A549 (cell line): Measurements from ENCODE around the gene RNF4. TPM values are rescaled to one million over a fixed set of nuclear protein-coding genes. Genes with fewer than 3 reads are reported as not detected.

Experiments
- ATAC-seq, 2 experiments: fragments of 200-7000 bp in 1 of 2; fragments of >200 bp in 1 of 2; cut with Nextera tagmentation in 1 of 2; cut with Tn5 transposase in 1 of 2; 3 replicates each; pipeline versions ENCODE4 v1.8.0 to v1.9.1; 2018 to 2020; ENCODE audit warnings: mild to moderate bottlenecking in 1 of 2, moderate library complexity in 1 of 2
- CTCF ChIA-PET: fragments of 300-600 bp; sonication (Branson Sonifier 250); formaldehyde crosslinking; extraction: SDS; loops from one replicate; lab custom pipeline; 2021; ENCODE audit warnings: antibody characterized with exemption, inconsistent platforms; lab: Yijun Ruan, JAX
- POLR2A ChIA-PET: fragments of 350-600 bp; formaldehyde crosslinking; extraction: SDS; loops from one replicate; lab custom pipeline; 2021; ENCODE audit warnings: antibody characterized with exemption, inconsistent platforms; lab: Yijun Ruan, JAX
- DNase-seq, 2 experiments: peaks; one replicate each; pipeline versions ENCODE4 v3.0.0 to v3.0.0-alpha.2; 2011 to 2016; ENCODE audit warnings: low read depth in 1 of 2, low spot score in 1 of 2
- FAIRE-seq: peaks from 2 replicates; lab custom pipeline; 2011; peaks lifted over from hg19 to GRCh38; lab: Jason Lieb, UNC
- H3K27ac ChIP-seq, 2 experiments: fragments of >200 bp; sonication (Bioruptor Twin); formaldehyde crosslinking; 3 replicates each; pipeline ENCODE4 v1.5.1; 2016 to 2017
- H3K4me1 ChIP-seq: fragments of >200 bp; sonication (Bioruptor Twin); formaldehyde crosslinking; 3 replicates; pipeline ENCODE4 v1.6.1; 2016
- H3K4me2 ChIP-seq: fragments of >200 bp; sonication (Bioruptor Twin); formaldehyde crosslinking; 3 replicates; pipeline ENCODE4 v1.6.1; 2016
- H3K4me3 ChIP-seq: fragments of >200 bp; sonication (Bioruptor Twin); formaldehyde crosslinking; 3 replicates; pipeline ENCODE4 v1.5.1; 2016
- H3K9me3 ChIP-seq: fragments of >200 bp; sonication (Bioruptor Twin); formaldehyde crosslinking; 3 replicates; pipeline ENCODE4 v1.6.1; 2016
- BHLHE40 ChIP-seq: IDR thresholded peaks from 2 replicates; pipeline ENCODE4 v1.6.1; 2012; ENCODE audit warnings: low read depth, low read length, inconsistent platforms
- CBX8 ChIP-seq: fragments of 200-600 bp; sonication (generic); IDR thresholded peaks from 2 replicates; pipeline ENCODE4 v1.6.1; 2016
- CHD2 ChIP-seq: fragments of 150-350 bp; IDR thresholded peaks from 2 replicates; pipeline ENCODE4 v1.6.1; 2014; ENCODE audit warnings: low read length; ENCODE audit not compliant: partially characterized antibody
- CHD4 ChIP-seq: fragments of 200-600 bp; sonication (generic); IDR thresholded peaks from 2 replicates; pipeline ENCODE4 v1.6.1; 2016; ENCODE audit warnings: antibody characterized with exemption, mild to moderate bottlenecking, borderline replicate concordance
- EHF ChIP-seq: fragments of 250-450 bp; sonication (Bioruptor Pico); IDR thresholded peaks from 2 replicates; pipeline ENCODE4 v1.5.0; 2020; ENCODE audit warnings: mild to moderate bottlenecking
- ESRRA ChIP-seq: fragments of 150-350 bp; IDR thresholded peaks from 2 replicates; pipeline ENCODE4 v1.6.1; 2014; ENCODE audit warnings: mild to moderate bottlenecking, low read length, borderline replicate concordance
- FOSB ChIP-seq: fragments of 250-450 bp; sonication (Bioruptor Pico); IDR thresholded peaks from 2 replicates; pipeline ENCODE4 v1.5.0; 2020; ENCODE audit warnings: mild to moderate bottlenecking, moderate library complexity
- FOXS1 ChIP-seq: fragments of 250-450 bp; sonication (Bioruptor Pico); IDR thresholded peaks from 2 replicates; pipeline ENCODE4 v1.5.0; 2020; ENCODE audit warnings: mild to moderate bottlenecking, moderate library complexity
- GATA3 ChIP-seq: IDR thresholded peaks from 2 replicates; pipeline ENCODE4 v1.6.1; 2012; ENCODE audit warnings: borderline replicate concordance
- JUN ChIP-seq, 2 experiments: fragments of >200 bp; sonication (Bioruptor Twin); formaldehyde crosslinking; IDR thresholded peaks; 2 replicates in 1 of 2; 3 replicates in 1 of 2; pipeline ENCODE4 v1.6.1; 2016 to 2017
- JUNB ChIP-seq: fragments of >200 bp; sonication (Bioruptor Twin); formaldehyde crosslinking; IDR thresholded peaks from 2 replicates; pipeline ENCODE4 v1.6.1; 2016
- KDM1A ChIP-seq: fragments of 200-600 bp; sonication (generic); IDR thresholded peaks from 2 replicates; pipeline ENCODE4 v1.6.1; 2016; ENCODE audit warnings: low read depth, mild to moderate bottlenecking
- KDM5A ChIP-seq: fragments of 200-600 bp; sonication (generic); IDR thresholded peaks from 2 replicates; pipeline ENCODE4 v1.6.1; 2016; ENCODE audit warnings: antibody characterized with exemption, mild to moderate bottlenecking
- MAZ ChIP-seq: fragments of 150-350 bp; IDR thresholded peaks from 2 replicates; pipeline ENCODE4 v1.6.1; 2014; ENCODE audit warnings: antibody characterized with exemption, low read depth, low read length, borderline replicate concordance
- NFE2L2 ChIP-seq: fragments of 150-350 bp; conservative IDR thresholded peaks from 2 replicates; pipeline ENCODE4 v1.6.1; 2014; ENCODE audit warnings: low read length
- NPAS2 ChIP-seq: fragments of 250-450 bp; sonication (Bioruptor Pico); IDR thresholded peaks from 2 replicates; pipeline ENCODE4 v1.8.0; 2022; ENCODE audit warnings: mild to moderate bottlenecking, moderate library complexity, borderline replicate concordance
- PHF8 ChIP-seq: fragments of 200-600 bp; sonication (generic); IDR thresholded peaks from 2 replicates; pipeline ENCODE4 v1.6.1; 2016; ENCODE audit warnings: low read depth, mild to moderate bottlenecking, antibody characterized with exemption, moderate library complexity, borderline replicate concordance
- RAD21 ChIP-seq, 2 experiments: fragments of >200 bp in 1 of 2; sonication (Bioruptor Twin) in 1 of 2; formaldehyde crosslinking in 1 of 2; IDR thresholded peaks in 1 of 2; conservative IDR thresholded peaks in 1 of 2; 2 replicates in 1 of 2; 3 replicates in 1 of 2; pipeline ENCODE4 v1.6.1; 2012 to 2018; ENCODE audit warnings: inconsistent platforms in 1 of 2
- SREBF2 ChIP-seq: fragments of 450-650 bp; IDR thresholded peaks from 2 replicates; pipeline ENCODE4 v1.6.1; 2014; ENCODE audit warnings: mild to moderate bottlenecking, moderate library complexity
- TFCP2L1 ChIP-seq: fragments of 250-450 bp; sonication (Bioruptor Pico); IDR thresholded peaks from 2 replicates; pipeline ENCODE4 v1.5.0; 2021; ENCODE audit warnings: mild to moderate bottlenecking
- TP53 ChIP-seq: fragments of 250-450 bp; sonication (Bioruptor Pico); IDR thresholded peaks from 2 replicates; pipeline ENCODE4 v1.5.0; 2021; ENCODE audit warnings: mild to moderate bottlenecking, moderate library complexity
- ZC3H11A ChIP-seq: fragments of 450-650 bp; IDR thresholded peaks from 2 replicates; pipeline ENCODE4 v1.6.1; 2014; ENCODE audit warnings: antibody characterized with exemption, mild to moderate bottlenecking
- WGBS: methylation state at CpG from one replicate; pipeline ENCODE4 v1.1.6; 2017; ENCODE audit errors: missing lambda C conversion rate; 5-methylcytosine and 5-hydroxymethylcytosine counted together
- polyA plus RNA-seq, 4 experiments: library from polyadenylated mRNA; depleted of rRNA in 3 of 4; stranded (reverse); fragments of >200 nt; fragmentation: RNase III in 1 of 4; extraction: RNeasy Plus Mini Kit Qiagen cat#74134 plus additional on column Dnase treatment in 1 of 4; gene quantifications; 2 replicates in 3 of 4; 3 replicates in 1 of 4; pipeline ENCODE4 v1.2.3, GENCODE V29; 2011 to 2017
- TF ChIP-seq, protein P1 (sequence below): fragments of >200 bp; sonication (Bioruptor Twin); formaldehyde crosslinking; IDR thresholded peaks from 3 replicates; pipeline ENCODE4 v1.6.1; 2016
- TF ChIP-seq, protein P2 (sequence below): IDR thresholded peaks from 2 replicates; pipeline ENCODE4 v1.6.1; 2012
- TF ChIP-seq, protein P3 (sequence below): IDR thresholded peaks from 2 replicates; pipeline ENCODE4 v1.6.1; 2012; ENCODE audit warnings: low read depth, borderline replicate concordance

The RNF4 gene
- polyA plus RNA-seq, 2 of the 4 experiments (the other 2 are of a cell fraction) = 65.8 to 93.5 TPM

DNA sequence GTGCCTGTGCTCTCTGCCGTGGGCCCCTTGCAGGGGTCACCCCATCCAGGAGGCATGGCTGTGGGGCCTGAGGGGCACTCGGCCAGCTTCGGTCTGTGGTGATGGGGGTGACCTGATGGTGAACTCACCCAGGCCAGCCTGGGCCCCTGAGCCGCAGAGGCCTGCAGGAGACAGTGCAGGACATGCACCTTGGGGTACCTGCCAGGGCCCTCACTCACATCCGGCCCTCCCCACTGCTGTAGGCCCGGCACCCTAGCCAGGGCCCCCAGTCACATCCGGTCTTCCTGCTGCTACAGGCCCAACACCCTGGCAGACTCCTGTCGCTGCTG, 42.9 kb upstream of the RNF4 start:
- POLR2A ChIA-PET = no interaction called here
- no peak for FAIRE-seq

DNA sequence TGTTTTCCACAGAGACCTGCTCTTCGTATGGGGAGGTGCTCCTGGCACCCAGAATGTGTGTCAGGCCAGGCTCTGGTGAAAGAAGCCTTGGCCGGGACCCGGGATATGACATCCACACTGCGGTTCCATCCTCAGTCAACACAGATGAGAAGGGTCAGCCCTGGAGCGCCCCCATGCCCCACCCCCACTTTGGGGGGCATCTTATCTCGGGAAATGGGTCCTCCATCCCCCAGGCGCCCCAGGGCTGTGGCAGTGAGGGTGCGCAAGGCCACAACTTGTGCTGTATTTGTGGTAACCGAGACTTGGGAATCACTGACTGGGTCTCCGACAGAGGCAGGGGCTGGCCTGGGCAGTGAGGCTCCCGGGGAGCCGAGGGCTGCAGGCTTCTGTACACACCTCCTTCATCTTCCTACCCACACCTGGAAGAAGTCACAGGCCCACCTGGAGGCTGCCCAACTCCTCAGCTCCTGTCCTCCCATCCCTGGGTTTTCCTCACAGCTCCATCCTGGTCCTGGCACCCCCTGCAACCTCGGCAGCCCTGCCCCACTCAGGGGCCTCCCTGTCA, 42.1 kb upstream of the RNF4 start:
- Histone ChIP-seq H3K4me3 (no peak overlapping the region), H3K9me3 (no peaks in the 10 kb centered on the region), H3K4me1 (peaks cover 8% of the 10 kb centered on the region), H3K27ac (no peak overlapping the region; a peak in 1 of 6 replicates), H3K4me2 (no peak overlapping the region)
- ATAC-seq (no peak), FAIRE-seq (no peak), DNase-seq (no peak)
- WGBS = 51% methylated on average over 6 of the region's 13 CpGs
- ChIA-PET POLR2A (no interaction called here), CTCF (interaction anchor here (1.0 to 3.0 kb wide), 3 partner anchors 10 to 36 kb away, joined by 4 to 13 read pairs (median 7); no protein-coding TSS in a partner anchor)
- TF ChIP-seq CBX8 (no peak), JUN (IDR thresholded peaks at IDR 0.05) (no peak), ZC3H11A (no peak), TFCP2L1 (no peak), CHD2 (no peak), GATA3 (no peak), SREBF2 (no peak), KDM5A (no peak), RAD21 (conservative IDR thresholded peaks at IDR 0.05 in 1 of 2, IDR thresholded peaks at IDR 0.05 in 1 of 2) (no peak)
- TF ChIP-seq, protein P1, sequence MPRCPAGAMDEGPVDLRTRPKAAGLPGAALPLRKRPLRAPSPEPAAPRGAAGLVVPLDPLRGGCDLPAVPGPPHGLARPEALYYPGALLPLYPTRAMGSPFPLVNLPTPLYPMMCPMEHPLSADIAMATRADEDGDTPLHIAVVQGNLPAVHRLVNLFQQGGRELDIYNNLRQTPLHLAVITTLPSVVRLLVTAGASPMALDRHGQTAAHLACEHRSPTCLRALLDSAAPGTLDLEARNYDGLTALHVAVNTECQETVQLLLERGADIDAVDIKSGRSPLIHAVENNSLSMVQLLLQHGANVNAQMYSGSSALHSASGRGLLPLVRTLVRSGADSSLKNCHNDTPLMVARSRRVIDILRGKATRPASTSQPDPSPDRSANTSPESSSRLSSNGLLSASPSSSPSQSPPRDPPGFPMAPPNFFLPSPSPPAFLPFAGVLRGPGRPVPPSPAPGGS = no peak
- TF ChIP-seq, protein P2, sequence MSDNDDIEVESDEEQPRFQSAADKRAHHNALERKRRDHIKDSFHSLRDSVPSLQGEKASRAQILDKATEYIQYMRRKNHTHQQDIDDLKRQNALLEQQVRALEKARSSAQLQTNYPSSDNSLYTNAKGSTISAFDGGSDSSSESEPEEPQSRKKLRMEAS = no peak
- TF ChIP-seq, protein P3, sequence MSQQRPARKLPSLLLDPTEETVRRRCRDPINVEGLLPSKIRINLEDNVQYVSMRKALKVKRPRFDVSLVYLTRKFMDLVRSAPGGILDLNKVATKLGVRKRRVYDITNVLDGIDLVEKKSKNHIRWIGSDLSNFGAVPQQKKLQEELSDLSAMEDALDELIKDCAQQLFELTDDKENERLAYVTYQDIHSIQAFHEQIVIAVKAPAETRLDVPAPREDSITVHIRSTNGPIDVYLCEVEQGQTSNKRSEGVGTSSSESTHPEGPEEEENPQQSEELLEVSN = no peak

More for the DNA sequence above, 42.9 kb upstream of the RNF4 start:
- no peaks in the 10 kb centered on the region for H3K9me3 ChIP-seq
- ATAC-seq (no peak), DNase-seq (no peak)
- H3K4me2 ChIP-seq = no peak overlapping the region
- H3K4me3 ChIP-seq = no peak overlapping the region
- CTCF ChIA-PET = interaction anchor here (3.0 kb wide), 1 partner anchor 13 kb away, joined by 13 read pairs; no protein-coding TSS in a partner anchor
- no peak overlapping the region for H3K27ac ChIP-seq
- peaks cover 8% of the 10 kb centered on the region for H3K4me1 ChIP-seq
- 77% methylated on average over 3 of the region's 8 CpGs for WGBS
- TF ChIP-seq ESRRA = no peak
- TF ChIP-seq FOXS1 (CRISPR knock-in tag) = no peak
- no peak for TF ChIP-seq BHLHE40
- no peak for TF ChIP-seq FOSB (CRISPR knock-in tag)
- TF ChIP-seq JUNB = no peak
- no peak for TF ChIP-seq RAD21 (conservative IDR thresholded peaks at IDR 0.05 in 1 of 2, IDR thresholded peaks at IDR 0.05 in 1 of 2)
- no peak for TF ChIP-seq TP53
- TF ChIP-seq NPAS2 (CRISPR knock-in tag) = no peak
- TF ChIP-seq PHF8 = no peak
- no peak for TF ChIP-seq CHD4
- TF ChIP-seq CHD2 = no peak
- no peak for TF ChIP-seq KDM1A
- no peak for TF ChIP-seq MAZ
- TF ChIP-seq NFE2L2 = no peak
- TF ChIP-seq EHF (CRISPR knock-in tag) = no peak
